Astrocyte (in vitro differentiated cells and primary cell): ENCODE data around the gene PIP5K1A.

Experiments used
- EZH2 ChIP-seq: IDR thresholded peaks from 2 replicates; pipeline ENCODE4 v1.6.1; 2012; ENCODE audit warnings: mild to moderate bottlenecking, low read length, inconsistent platforms; ENCODE audit not compliant: insufficient read depth
- TF ChIP-seq, protein P1 (sequence below): IDR thresholded peaks from 2 replicates; pipeline ENCODE4 v1.5.1; 2011; ENCODE audit warnings: low read depth, mild to moderate bottlenecking, inconsistent platforms, low read length, moderate library complexity; ENCODE audit not compliant: insufficient read depth

DNA sequence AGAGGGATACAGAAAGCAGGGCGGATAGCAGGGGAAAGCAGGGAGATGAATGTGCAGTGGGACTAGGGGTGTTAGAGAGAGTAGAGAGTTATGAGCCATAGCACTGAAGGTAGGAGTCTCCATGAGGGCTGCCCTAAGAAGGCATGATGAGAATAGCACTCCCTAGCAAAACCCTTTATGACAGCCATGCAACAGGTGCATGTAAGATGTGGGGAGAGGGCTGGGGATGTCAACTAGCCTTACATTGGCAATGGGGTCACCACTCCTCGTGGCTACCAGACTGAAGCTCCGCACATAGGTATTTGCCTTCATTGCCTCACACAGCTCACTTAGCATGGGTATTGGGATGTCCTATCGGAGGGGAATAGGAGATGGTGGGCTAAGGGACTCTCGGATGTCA, 27.2 kb upstream of the PIP5K1A start:
- TF ChIP-seq, protein P1, sequence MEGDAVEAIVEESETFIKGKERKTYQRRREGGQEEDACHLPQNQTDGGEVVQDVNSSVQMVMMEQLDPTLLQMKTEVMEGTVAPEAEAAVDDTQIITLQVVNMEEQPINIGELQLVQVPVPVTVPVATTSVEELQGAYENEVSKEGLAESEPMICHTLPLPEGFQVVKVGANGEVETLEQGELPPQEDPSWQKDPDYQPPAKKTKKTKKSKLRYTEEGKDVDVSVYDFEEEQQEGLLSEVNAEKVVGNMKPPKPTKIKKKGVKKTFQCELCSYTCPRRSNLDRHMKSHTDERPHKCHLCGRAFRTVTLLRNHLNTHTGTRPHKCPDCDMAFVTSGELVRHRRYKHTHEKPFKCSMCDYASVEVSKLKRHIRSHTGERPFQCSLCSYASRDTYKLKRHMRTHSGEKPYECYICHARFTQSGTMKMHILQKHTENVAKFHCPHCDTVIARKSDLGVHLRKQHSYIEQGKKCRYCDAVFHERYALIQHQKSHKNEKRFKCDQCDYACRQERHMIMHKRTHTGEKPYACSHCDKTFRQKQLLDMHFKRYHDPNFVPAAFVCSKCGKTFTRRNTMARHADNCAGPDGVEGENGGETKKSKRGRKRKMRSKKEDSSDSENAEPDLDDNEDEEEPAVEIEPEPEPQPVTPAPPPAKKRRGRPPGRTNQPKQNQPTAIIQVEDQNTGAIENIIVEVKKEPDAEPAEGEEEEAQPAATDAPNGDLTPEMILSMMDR = no peak
- no peak for TF ChIP-seq EZH2
